ENCODE measurements around the gene OR1J4.

DNA sequence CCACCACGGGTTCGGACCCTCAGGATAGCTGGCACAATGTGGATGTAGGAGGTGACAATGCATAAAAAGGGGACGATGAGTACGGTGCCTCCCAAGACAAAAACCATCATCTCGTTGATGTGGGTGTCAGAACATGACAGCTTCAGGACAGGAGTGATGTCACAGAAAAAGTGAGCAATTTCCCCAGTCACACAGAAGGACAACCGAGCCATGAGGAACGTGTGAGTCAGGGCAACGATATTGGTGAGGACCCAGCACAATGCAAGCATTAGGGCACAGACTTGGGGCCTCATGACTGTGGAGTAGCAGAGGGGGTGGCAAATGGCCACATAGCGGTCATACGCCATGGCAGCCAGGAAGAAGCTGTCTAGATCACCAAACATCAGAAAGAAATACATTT, 7.7 kb downstream of the OR1J4 start:
- TF ChIP-seq SP1 (IDR thresholded peaks at IDR 0.05): no peak
- TF ChIP-seq TARDBP (IDR thresholded peaks at IDR 0.05): no peak
- no peak for TF ChIP-seq ARNT (IDR thresholded peaks at IDR 0.05)
- no peak for TF ChIP-seq FOXA1 (IDR thresholded peaks at IDR 0.05)
- TF ChIP-seq CTBP1 (IDR thresholded peaks at IDR 0.05; ENCODE audit: borderline replicate concordance): no peak
- no peak for TF ChIP-seq BHLHE40 (IDR thresholded peaks at IDR 0.05; ENCODE audit: borderline replicate concordance)
- TF ChIP-seq HDGF (IDR thresholded peaks at IDR 0.05; ENCODE audit: borderline replicate concordance): no peak
- TF ChIP-seq ELF4 (IDR thresholded peaks at IDR 0.05): no peak
